GM19324 (cell line): ENCODE measurements around the gene RPA4.
A peak's percentile ranks its signal among the peaks of the same experiment; 100 is the strongest.
"Not testable (repeated sequence)": the region's sequence is repeated elsewhere in the genome, so short reads cannot be mapped to it uniquely, and the experiment has no call there.

Source experiments
- ATAC-seq: cut with Tn5 transposase; IDR thresholded peaks from one replicate; pipeline ENCODE4 v1.9.1; 2021; ENCODE audit warnings: mild to moderate bottlenecking, moderate library complexity; ENCODE audit not compliant: unreplicated experiment, low FRiP score

The RPA4 gene, protein sequence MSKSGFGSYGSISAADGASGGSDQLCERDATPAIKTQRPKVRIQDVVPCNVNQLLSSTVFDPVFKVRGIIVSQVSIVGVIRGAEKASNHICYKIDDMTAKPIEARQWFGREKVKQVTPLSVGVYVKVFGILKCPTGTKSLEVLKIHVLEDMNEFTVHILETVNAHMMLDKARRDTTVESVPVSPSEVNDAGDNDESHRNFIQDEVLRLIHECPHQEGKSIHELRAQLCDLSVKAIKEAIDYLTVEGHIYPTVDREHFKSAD

DNA sequence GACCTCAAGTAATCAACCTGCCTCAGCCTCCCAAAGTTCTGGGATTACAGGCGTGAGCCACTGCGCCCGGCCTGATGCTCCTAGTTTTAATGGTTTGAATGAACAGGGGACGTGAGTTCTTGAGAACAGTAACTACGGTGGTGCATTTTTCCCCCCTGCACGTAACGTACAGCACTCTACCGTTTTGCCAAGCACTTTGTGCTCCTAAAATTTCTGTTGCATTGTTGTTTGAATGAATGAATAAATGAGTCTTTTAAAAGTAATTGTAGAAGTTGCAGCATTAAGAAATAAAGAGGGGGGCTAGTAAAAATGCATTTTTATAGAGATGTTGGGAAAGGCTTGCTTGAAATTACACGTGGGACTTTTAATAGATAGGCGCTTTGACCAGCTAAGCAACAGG lies at the start of gene RPA4:
RPA4 (plus strand) TSS at position 301 of the 400 bp plus-strand sequence. CDS start 403 bp downstream, outside the sequence.
- ATAC-seq, result no peak

DNA sequence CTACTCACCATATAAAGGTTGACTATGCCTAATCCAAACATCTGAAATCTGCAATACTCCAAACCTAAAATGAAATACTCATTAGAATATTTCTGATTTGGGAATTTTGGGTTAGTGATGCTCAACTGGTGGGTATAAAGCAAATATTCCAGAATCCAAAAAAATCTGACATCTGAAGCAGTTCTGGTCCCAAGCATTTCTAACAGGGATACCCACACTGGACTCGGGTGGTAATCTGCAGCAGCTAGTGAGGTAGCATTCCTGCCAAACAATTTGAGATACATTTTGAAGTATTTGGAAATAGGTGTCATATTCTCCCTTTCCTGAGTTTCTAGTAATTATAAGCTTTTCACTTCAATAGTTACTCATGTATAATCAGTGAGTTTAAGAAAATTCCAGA lies 49.6 kb upstream of the RPA4 start:
- ATAC-seq, result no peak

DNA sequence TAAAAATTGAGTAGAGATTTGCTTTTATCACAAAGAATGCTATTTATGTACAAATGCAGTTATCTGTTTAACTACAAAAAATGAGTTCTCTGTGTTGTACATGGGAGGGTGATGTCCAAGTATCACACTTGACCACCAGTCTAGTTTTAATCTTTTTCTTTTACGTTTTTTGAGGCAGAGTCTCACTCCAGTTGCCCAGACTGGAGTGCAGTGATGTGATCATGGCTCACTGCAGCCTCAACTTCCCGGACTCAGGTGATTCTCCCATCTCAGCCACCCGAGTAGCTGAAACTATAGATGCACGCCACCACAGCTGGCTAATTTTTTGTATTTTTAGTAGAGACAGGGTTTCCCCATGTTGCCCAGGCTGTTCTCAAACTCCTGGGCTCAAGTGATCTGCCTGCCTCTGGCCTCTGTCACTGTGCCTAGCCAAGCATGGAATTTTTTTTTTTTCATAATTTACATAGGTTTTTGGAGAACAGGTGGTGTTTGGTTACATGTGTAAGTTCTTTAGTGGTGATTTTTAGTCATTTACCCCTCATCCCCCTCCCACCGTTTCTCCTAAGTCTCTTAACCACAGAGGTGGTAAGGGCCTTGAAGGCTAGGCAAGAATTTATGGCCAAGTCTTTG lies 47.9 kb upstream of the RPA4 start:
- peak; percentile 91 for ATAC-seq

DNA sequence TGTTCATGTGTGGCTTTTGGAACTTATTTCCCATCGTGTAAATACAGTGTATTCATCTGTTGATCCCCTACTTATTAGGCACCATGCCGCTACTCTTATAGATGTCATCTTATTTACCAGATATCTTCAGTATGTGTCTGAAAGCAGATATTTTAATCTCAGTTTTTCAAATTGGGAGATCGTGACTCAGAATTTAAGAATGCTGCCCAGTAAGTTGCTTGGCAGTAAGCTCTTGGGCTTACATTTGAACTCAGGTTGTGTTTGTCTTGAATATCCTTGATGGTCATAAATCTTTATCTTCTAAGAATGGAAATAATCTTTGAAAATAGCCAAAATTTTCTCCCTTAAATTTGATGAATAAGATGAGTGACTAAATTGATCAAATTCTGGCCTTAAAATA lies 45.9 kb upstream of the RPA4 start:
- ATAC-seq, result no peak

DNA sequence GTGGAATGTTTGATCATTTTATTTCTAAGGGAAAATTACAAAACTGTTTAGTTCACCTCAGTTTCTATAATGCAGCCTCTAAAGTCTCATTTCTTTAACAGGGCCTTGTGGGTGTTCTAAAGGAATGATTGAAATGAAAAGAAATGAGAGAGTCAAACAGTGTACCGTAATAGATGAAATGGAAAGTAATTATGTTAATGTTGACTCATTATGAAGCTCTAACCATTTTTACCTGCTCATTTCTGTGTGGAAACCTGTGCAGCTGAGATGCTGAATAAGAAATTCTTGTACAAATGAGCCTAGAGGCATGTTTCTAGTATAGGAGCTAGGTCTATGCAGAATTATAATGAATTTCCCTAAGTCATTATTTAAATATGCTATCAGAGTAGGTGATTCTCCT lies 45.2 kb upstream of the RPA4 start:
- no peak for ATAC-seq

DNA sequence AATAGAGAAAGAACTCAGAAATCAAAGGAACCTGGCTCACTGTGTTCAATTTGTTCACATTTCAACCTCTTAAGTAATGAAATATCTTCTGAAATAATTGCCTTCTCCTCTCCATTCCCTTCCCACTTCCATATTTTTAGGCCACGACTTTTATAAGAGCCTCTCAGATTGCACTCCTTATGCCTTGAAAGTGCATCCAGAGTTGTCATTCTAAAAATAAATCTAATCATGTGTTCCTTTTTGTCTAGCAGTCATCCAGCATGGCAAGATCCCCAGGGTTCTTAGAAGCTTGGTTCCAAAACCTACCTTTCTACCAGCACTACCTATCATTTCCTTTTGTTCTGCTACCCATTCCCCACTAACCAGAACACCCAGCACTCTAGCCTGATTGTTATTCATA lies 42.4 kb upstream of the RPA4 start:
- ATAC-seq, result no peak

DNA sequence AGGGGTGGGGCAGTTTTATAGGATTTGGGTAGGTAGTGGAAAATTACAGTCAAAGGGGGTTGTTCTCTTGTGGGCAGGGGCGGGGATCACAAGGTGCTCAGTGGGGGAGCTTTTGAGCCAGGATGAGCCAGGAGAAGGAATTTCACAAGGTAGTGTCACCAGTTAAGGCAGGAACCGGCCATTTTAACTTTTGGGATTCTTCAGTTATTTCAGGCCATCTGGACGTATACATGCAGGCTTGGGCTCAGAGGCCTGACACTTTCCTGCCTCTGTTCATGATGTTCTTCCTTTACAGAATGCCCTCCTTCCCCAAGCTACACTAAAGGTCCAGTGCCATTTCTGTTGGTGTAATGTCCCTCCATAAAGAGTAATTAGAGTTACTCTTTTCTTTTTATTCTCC lies 41.8 kb upstream of the RPA4 start:
- ATAC-seq, result not testable (repeated sequence)

DNA sequence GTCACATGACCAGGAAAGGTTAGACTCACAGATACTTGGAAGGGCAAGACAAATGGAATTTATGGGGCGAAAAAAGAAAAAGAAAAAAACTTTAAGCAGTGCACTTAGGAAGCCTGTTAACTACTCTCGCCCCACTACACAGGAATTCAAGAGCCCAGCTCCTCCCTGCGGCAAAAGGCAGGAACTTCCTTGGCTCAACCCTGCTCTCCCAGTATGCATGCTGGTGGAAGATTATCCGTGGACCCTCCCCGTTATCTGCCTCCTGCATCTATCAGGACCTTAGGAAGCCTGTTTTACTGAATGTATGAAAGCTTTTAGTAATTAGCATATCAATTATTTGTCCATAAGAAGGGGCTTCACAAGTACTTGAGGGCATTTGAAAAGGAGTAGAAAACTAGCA lies 40.1 kb upstream of the RPA4 start:
- ATAC-seq, result no peak

DNA sequence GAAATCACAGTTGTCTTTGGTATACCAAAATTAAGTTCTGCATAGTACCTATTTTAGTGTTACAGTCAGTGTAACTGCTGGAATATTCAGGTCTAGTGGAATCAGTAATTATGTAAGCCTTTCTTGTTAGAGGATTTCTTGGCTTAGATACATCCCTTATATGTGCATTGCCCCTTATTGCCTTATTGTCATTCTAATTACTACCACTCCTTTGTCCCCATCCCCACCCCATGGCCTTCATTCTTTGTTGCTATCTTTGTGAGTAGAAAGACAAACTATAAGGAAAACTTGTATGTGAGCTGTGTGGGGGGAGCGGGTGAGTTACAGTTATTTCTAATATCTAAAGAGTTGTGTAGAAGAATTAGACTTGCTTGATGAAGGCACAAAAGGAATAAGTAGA lies 36.9 kb upstream of the RPA4 start:
- ATAC-seq, result no peak

DNA sequence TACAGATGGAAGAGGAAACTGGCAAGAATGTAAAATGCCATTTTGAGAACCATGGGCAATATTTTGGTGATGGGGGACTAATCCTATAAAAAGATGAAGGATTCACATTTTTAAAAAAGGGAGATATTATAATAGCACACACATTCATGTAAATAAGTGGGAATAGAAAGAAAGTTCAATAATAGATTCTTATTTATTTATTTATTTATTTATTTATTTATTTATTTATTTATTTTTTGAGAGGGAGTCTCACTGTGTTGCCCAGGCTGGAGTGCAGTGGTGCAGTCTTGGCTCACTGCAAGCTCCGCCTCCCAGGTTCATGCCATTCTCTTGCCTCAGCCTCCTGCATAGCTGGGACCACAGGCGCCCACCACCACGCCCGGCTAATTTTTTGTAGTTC lies 24.3 kb upstream of the RPA4 start:
- ATAC-seq, result not testable (repeated sequence)

DNA sequence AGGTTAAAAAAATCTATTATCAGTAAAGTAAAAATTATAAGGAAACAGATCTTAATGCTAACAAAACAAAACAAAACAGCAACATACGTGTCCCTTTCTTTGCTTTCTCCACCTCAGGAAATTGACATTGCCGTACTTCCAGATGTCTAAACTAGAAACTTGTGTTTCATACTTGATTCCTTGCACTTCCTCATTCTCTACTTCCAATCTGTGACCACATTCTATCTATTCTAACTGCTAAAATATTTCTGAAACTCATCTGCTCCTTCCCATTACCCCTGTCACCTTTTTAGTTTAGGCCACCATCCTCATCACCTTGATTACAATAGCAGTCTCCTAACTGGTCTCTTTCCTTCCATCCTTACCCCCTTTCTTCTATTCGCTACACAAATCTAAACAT lies 22.5 kb upstream of the RPA4 start:
- no peak for ATAC-seq

DNA sequence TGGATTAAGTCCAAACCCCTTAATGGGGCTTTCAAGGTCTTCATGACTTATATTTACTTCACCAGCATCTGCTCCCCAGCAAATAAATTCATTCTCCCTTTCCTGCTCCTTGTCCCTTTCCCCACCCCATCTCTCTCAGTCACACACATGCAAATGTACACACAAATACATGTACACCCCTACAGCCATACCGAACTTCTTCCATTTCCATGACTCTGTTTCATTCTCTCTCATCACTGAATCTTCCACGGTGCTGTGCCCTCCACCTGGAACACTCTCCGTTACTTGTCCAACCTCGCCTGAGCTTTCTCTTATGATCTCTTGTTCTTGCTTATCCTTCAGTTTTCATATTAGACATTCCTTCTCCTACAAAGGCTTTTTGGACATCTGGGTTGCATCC lies 22.0 kb upstream of the RPA4 start:
- no peak for ATAC-seq

DNA sequence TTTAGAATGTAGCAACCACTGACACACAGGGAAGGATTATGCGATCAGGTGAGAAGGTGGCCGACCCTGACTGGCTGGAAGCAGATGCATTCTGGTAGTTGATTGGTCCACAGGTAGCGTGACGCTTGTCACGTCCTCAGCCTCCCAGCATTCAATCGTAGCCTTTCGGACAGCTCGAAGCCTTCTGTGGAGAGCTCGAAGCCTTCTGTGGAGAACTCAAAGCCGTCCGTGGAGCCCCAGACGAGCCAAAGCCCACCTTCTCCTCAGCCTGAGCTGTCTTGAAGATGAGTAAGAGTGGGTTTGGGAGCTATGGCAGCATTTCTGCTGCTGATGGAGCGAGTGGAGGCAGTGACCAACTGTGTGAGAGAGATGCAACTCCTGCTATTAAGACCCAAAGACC lies 319 bp downstream of the RPA4 start:
- no peak for ATAC-seq

DNA sequence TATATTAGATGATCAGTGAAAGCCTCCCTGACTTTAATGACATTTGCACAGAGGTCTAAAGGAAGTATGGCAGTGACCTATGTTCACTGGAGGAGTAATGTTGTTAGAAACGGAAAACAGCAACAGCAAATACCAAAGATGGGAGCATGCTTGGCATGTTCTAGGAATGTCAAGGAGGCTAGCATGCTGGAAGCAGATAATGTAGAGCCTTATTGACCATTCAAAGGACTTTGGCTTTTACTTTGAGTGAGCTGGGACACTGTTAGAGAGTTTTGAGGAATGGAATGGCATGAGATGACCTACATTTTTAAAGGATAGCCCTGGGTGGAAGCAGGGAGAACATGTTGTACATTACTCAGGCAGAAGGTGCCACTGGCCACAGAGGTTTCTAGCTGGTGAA lies 6.0 kb downstream of the RPA4 start:
- ATAC-seq, result no peak

DNA sequence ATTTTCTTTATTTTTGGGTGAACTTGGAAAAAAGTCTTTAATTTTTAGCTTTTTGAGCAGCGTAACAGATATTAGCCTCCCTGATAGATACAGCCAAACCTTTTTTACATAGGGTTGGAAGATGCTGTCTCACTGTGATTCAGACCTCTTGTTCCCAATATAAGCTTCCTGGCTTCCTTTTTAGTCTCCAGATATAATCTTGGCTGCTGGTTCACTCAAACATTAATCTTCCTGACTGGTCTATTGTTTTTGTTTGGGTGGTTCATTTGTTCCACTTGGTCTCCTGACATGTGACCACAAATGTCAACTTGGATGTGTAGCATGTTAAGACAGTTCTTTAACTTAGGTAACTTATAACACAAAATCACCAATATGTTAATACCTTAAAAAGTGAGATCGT lies 23.0 kb downstream of the RPA4 start:
- no peak for ATAC-seq

DNA sequence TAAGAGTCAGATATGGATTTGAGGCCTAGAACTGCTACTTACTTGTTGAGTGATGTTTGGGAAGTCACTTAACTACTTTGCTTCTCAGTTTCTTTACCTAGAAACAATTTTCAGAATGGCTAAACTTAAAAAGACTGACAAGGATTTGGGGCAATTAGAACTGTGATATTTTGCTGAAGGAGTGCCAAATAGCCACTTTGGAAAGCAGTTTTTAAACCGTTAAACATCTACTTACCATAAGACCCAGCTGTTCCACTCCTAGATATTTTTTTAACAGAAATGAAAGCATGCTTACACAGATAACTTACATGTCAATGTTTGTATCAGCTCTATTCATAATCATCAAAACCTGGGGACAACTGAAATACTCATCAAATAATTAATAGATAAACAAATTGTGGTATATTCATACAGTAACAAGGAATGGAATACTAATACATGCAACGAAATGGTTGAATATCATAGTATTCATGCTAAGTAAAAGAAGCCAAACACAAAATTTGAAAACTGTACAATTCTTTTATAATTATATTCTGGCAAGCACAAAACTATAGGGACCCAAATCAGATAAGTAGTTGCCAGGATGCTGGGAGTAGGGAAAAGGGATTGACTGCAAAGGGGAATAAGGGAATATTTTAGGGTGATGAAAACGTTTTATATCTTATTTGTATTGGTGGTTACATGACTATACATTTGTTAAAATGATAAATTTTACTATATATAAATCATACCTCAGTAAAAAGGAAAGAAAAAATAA lies 24.0 kb downstream of the RPA4 start:
- no peak for ATAC-seq

DNA sequence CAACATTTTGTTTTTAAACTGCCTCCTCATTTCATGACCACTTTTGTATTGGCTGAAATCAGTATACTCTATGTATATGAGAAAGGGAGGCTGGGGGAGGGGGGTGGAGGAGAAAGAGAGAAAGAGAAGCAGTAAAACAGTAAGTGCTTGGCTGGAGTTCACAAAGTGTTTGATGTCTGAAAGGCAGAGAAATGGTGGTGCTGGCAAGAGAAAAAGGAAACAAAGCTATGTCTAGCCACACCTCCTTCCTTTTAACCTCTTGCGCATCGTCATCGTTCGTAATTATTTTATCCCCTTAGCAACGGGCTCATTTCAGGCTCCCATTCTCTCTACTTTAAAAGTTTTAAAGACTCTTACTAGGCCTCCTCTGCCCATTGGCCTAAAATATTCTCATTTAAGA lies 25.6 kb downstream of the RPA4 start:
- no peak for ATAC-seq

DNA sequence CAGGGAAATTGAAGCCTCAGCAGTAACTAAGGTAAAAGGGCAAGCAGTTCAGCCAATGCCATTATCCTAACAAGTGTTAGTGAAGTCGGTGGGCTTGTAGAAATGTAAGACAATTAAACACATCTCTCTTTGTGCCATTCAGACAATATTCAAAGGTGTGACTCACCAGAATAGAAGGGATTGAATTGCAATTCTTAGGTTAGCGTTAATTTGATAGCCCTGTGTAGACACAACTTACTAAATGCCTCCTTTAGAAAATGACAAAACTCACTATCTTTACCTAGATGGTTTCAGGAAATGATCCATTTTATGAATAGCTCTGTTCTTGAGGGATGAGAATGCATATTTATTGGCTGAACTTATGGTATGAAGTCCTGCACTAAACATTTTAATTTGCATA lies 35.2 kb downstream of the RPA4 start:
- ATAC-seq, result no peak

DNA sequence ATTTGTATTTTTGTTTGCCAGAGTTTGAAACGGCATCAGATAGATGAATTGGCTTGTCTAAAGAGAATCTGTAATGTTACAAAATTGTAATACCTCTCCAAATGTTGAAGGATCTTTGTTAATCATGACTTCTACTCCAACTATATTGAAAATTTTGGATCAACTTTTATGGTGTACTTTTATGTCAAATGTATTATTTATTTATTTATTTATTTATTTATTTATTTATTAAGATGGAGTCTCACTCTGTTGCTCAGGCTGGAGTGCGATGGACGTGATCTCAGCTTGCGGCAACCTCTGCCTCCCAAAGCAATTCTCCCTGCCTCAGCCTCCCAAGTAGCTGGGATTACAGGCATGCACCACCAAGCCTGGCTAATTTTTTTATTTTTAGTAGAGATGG lies 36.0 kb downstream of the RPA4 start:
- ATAC-seq, result no peak

DNA sequence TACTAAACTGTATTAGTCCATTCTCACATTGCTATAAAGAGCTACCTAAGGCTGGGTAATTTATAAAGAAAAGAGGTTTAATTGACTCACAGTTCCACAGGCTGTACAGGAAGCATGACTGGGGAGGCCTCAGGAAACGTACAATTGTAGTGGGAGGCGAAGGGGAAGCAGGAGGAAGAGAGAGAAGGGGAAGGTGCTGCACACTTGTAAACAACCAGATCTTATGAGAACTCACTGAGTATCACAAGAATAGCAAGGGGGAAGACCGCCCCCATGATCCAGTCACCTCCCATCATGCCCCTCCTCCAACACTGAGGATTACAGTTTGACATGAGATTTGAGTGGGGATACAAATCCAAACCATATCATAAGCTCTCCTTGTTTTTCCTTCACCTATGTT lies 40.9 kb downstream of the RPA4 start:
- ATAC-seq, result no peak

DNA sequence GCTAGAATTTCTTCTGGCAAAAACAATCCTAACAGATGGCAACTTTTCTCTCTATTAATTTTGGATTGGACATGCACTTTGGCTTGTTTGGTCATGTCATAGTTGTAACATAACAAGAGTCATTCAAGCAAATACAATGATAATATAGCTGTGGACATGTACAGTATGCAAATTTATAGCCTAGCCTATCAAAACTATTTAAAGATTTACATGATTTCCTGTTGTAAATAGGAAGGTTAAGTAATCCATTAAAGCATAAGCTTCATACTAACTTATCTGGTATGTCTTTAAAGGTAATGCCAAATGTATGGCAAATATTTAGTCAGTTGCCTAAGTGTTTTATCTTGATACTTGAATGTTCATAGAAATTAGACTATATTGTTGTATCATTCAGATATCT lies 45.3 kb downstream of the RPA4 start:
- ATAC-seq, result no peak
